ENCODE data around the gene ME2.
"Not testable (repeated sequence)": the region's sequence is repeated elsewhere in the genome, so short reads cannot be mapped to it uniquely, and the experiment has no call there.

The ME2 gene

GRCh38 chr18:50878345-50879301 lies at the start of gene ME2:
ME2 (plus strand) TSS chr18:50879118; CDS start chr18:50895821, 16,703 bp downstream.
- FAIRE-seq (no peak), DNase-seq (ENCODE audit: insufficient read length, low spot score) (peak; percentile 87)
- no peak for TF ChIP-seq CTCF (IDR thresholded peaks at IDR 0.05; ENCODE audit: insufficient read depth, missing control alignments)

GRCh38 chr18:50829644-50830043 lies 49.3 kb upstream of the ME2 start:
- FAIRE-seq (no peak), DNase-seq (ENCODE audit: insufficient read length, low spot score) (no peak)
- TF ChIP-seq CTCF (IDR thresholded peaks at IDR 0.05; ENCODE audit: insufficient read depth, missing control alignments): no peak

GRCh38 chr18:50830544-50830943 lies 48.4 kb upstream of the ME2 start:
- DNase-seq (ENCODE audit: insufficient read length, low spot score) (no peak), FAIRE-seq (no peak)

GRCh38 chr18:50832754-50833153 lies 46.2 kb upstream of the ME2 start:
- TF ChIP-seq CTCF (IDR thresholded peaks at IDR 0.05; ENCODE audit: insufficient read depth, missing control alignments): no peak
- DNase-seq (ENCODE audit: insufficient read length, low spot score): no peak
- FAIRE-seq: no peak

More at GRCh38 chr18:50830544-50830943, 48.4 kb upstream of the ME2 start:
- no peak for TF ChIP-seq CTCF (IDR thresholded peaks at IDR 0.05; ENCODE audit: insufficient read depth, missing control alignments)

GRCh38 chr18:50833496-50833895 lies 45.4 kb upstream of the ME2 start:
- FAIRE-seq; DNase-seq (ENCODE audit: insufficient read length, low spot score): not testable (repeated sequence)

- FAIRE-seq (no peak), DNase-seq (ENCODE audit: insufficient read length, low spot score) (no peak)
- TF ChIP-seq CTCF (IDR thresholded peaks at IDR 0.05; ENCODE audit: insufficient read depth, missing control alignments): no peak
Measured at GRCh38 chr18:50836521-50836957, 42.4 kb upstream of the ME2 start.

- DNase-seq (ENCODE audit: insufficient read length, low spot score): no peak
- TF ChIP-seq CTCF (IDR thresholded peaks at IDR 0.05; ENCODE audit: insufficient read depth, missing control alignments): no peak
- no peak for FAIRE-seq
Measured at GRCh38 chr18:50839341-50839740, 39.6 kb upstream of the ME2 start.
